HG03135 (cell line): ENCODE results near the gene IL10.
A peak's percentile ranks its signal among the peaks of the same experiment; 100 is the strongest.
"Not testable (repeated sequence)": the region's sequence is repeated elsewhere in the genome, so short reads cannot be mapped to it uniquely, and the experiment has no call there.

Experiments
- ATAC-seq: cut with Tn5 transposase; IDR thresholded peaks from one replicate; pipeline ENCODE4 v1.9.1; 2021; ENCODE audit warnings: mild to moderate bottlenecking, moderate library complexity; ENCODE audit not compliant: unreplicated experiment

Gene IL10

GRCh38 chr1:206794294-206794908 lies 22.1 kb upstream of the IL10 start:
- no peak for ATAC-seq

- ATAC-seq, result no peak
Observed at GRCh38 chr1:206793620-206794019, 21.3 kb upstream of the IL10 start.

GRCh38 chr1:206792939-206793607 lies 20.8 kb upstream of the IL10 start:
- no peak for ATAC-seq

- ATAC-seq, result no peak
Observed at GRCh38 chr1:206790502-206791250, 18.4 kb upstream of the IL10 start.

- ATAC-seq, result no peak
Observed at GRCh38 chr1:206788487-206789050, 16.3 kb upstream of the IL10 start.

GRCh38 chr1:206787891-206788290 lies 15.6 kb upstream of the IL10 start:
- no peak for ATAC-seq

- ATAC-seq, result no peak
Observed at GRCh38 chr1:206786212-206786886, 14.1 kb upstream of the IL10 start.

- ATAC-seq, result no peak
Observed at GRCh38 chr1:206785182-206785765, 13.0 kb upstream of the IL10 start.

- ATAC-seq, result peak; percentile 52
Observed at GRCh38 chr1:206784471-206784903, 12.2 kb upstream of the IL10 start.

- no peak for ATAC-seq
Observed at GRCh38 chr1:206783506-206783905, 11.2 kb upstream of the IL10 start.

GRCh38 chr1:206782448-206782847 lies 10.2 kb upstream of the IL10 start:
- ATAC-seq, result peak; percentile 45

GRCh38 chr1:206779638-206780037 lies 7.3 kb upstream of the IL10 start:
- ATAC-seq, result no peak

- ATAC-seq, result not testable (repeated sequence)
Observed at GRCh38 chr1:206778911-206779310, 6.6 kb upstream of the IL10 start.

GRCh38 chr1:206778031-206778430 lies 5.7 kb upstream of the IL10 start:
- no peak for ATAC-seq

- no peak for ATAC-seq
Observed at GRCh38 chr1:206776229-206776628, 3.9 kb upstream of the IL10 start.

GRCh38 chr1:206774093-206774492 lies 1.8 kb upstream of the IL10 start:
- ATAC-seq, result no peak

- ATAC-seq, result no peak
Observed at GRCh38 chr1:206771338-206771692, 979 bp downstream of the IL10 start.

GRCh38 chr1:206770531-206771337 lies 1.6 kb downstream of the IL10 start, which contains the start of gene IL19:
Gene IL19 (plus strand): TSS chr1:206770773. CDS start chr1:206836663, 65,890 bp downstream.
- ATAC-seq, result no peak

GRCh38 chr1:206769304-206769731 lies 3.0 kb downstream of the IL10 start:
- peak; percentile 66 for ATAC-seq
